Mammary epithelial cell (primary cell): ENCODE results near the gene RPLP1.

Experiments used
- EZH2 ChIP-seq: IDR thresholded peaks from 2 replicates; pipeline ENCODE4 v1.6.1; 2012; ENCODE audit warnings: low read length, inconsistent platforms, borderline replicate concordance
- TF ChIP-seq, protein P1 (sequence below), 2 donors: IDR thresholded peaks in 1 of 2; conservative IDR thresholded peaks in 1 of 2; 2 replicates each; pipeline ENCODE4 v1.5.1; 2011 to 2012; ENCODE audit warnings: inconsistent platforms in 2 of 2, low read length in 2 of 2, mild to moderate bottlenecking in 2 of 2, control low read depth in 1 of 2, low read depth in 1 of 2; ENCODE audit not compliant: insufficient read depth in 1 of 2; ENCODE audit errors: extremely low read depth in 1 of 2

DNA sequence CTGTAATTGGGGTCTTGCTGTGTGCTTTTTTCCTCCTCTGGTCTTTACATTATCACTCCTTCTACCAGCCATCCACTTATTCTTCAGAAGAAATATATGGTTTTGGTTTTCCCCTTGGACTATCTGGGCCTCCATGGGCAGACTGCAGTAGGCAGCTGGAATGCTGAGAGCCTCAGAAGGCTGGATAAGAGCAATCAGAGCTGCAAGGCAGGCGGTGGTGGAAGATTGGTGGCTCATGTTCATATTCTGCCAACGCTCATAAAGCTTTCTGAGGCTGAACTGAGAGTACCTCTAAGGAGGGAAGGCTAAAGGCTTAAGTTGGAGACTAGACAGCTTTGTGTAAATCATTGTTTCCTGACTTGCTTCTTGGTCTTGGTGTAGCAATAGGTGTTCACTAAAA is 5.7 kb upstream of the RPLP1 start:
- TF ChIP-seq, protein P1, sequence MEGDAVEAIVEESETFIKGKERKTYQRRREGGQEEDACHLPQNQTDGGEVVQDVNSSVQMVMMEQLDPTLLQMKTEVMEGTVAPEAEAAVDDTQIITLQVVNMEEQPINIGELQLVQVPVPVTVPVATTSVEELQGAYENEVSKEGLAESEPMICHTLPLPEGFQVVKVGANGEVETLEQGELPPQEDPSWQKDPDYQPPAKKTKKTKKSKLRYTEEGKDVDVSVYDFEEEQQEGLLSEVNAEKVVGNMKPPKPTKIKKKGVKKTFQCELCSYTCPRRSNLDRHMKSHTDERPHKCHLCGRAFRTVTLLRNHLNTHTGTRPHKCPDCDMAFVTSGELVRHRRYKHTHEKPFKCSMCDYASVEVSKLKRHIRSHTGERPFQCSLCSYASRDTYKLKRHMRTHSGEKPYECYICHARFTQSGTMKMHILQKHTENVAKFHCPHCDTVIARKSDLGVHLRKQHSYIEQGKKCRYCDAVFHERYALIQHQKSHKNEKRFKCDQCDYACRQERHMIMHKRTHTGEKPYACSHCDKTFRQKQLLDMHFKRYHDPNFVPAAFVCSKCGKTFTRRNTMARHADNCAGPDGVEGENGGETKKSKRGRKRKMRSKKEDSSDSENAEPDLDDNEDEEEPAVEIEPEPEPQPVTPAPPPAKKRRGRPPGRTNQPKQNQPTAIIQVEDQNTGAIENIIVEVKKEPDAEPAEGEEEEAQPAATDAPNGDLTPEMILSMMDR (conservative IDR thresholded peaks at IDR 0.05 in 1 of 2, IDR thresholded peaks at IDR 0.05 in 1 of 2; ENCODE audit: extremely low read depth in 1 of 2, insufficient read depth in 1 of 2, low read depth in 1 of 2, low read length in 2 of 2), result no peak
- TF ChIP-seq EZH2, result no peak
